AG04450 (cell line): ENCODE measurements around the gene EEF1A1. TPM values are rescaled to one million over a fixed set of nuclear protein-coding genes. Genes with fewer than 3 reads are reported as not detected.

Source experiments
- CTCF ChIA-PET: fragments of 300-600, 350-600 bp; formaldehyde crosslinking; extraction: SDS; loops from one replicate; lab custom pipeline; 2022; ENCODE audit warnings: antibody characterized with exemption, inconsistent platforms; lab: Charles Lee
- POLR2A ChIA-PET: fragments of 350-600 bp; formaldehyde crosslinking; extraction: SDS; loops from one replicate; lab custom pipeline; 2021; ENCODE audit warnings: antibody characterized with exemption, inconsistent platforms; lab: Yijun Ruan, JAX
- DNase-seq: peaks from one replicate; pipeline ENCODE4 v3.0.0-alpha.2; 2011; ENCODE audit warnings: low read depth, low spot score
- H3K27ac ChIP-seq: one replicate; pipeline ENCODE4 v1.5.1; 2012; ENCODE audit warnings: low read depth, low read length, control low read depth
- H3K27me3 ChIP-seq: one replicate; pipeline ENCODE4 v1.6.0; 2012; ENCODE audit warnings: low read length; ENCODE audit not compliant: control insufficient read depth, insufficient read depth
- H3K4me3 ChIP-seq: 2 replicates; pipeline ENCODE4 v1.5.1; 2011; ENCODE audit warnings: mild to moderate bottlenecking, low read depth, low read length, control low read depth
- H3K9me3 ChIP-seq: 2 replicates; pipeline ENCODE4 v1.5.1; 2012; ENCODE audit warnings: low read length; ENCODE audit not compliant: control insufficient read depth, insufficient read depth
- polyA plus RNA-seq: library from polyadenylated mRNA; depleted of rRNA; stranded (reverse); fragments of >200 nt; gene quantifications from 2 replicates; pipeline ENCODE4 v1.2.3, GENCODE V29; 2011
- TF ChIP-seq, protein P1 (sequence below): IDR thresholded peaks from 2 replicates; pipeline ENCODE4 v1.5.1; 2011; ENCODE audit warnings: low read depth, low read length, control low read depth, inconsistent platforms

EEF1A1 gene
- polyA plus RNA-seq, 1 experiment: 25,115 TPM

DNA sequence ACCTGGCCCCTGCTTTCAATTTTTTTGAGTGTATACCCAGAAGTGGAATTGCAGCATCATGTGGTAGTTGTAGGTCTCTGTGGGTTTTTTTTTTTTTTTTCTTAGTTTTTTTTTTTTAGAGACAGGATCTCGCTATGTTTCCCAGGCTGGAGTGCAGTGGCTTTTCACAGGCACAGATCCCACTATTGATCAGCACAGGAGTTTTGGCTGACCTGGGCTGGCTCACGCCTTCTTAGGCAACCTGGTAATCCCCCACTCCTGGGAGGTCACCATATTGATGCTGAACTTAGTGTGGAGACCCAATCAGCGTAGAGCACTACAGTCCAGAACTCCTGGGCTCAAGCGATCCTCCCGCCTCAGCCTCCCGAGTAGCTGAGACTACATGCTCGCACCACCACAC lies 33.4 kb downstream of the EEF1A1 start:
- no peaks in the 10 kb centered on the region for H3K9me3 ChIP-seq
- DNase-seq: no peak
- ChIA-PET POLR2A (no interaction called here), CTCF (no interaction called here)
- no peak overlapping the region for H3K27ac ChIP-seq
- no peak overlapping the region for H3K4me3 ChIP-seq
- H3K27me3 ChIP-seq: no peaks in the 10 kb centered on the region
- TF ChIP-seq, protein P1, sequence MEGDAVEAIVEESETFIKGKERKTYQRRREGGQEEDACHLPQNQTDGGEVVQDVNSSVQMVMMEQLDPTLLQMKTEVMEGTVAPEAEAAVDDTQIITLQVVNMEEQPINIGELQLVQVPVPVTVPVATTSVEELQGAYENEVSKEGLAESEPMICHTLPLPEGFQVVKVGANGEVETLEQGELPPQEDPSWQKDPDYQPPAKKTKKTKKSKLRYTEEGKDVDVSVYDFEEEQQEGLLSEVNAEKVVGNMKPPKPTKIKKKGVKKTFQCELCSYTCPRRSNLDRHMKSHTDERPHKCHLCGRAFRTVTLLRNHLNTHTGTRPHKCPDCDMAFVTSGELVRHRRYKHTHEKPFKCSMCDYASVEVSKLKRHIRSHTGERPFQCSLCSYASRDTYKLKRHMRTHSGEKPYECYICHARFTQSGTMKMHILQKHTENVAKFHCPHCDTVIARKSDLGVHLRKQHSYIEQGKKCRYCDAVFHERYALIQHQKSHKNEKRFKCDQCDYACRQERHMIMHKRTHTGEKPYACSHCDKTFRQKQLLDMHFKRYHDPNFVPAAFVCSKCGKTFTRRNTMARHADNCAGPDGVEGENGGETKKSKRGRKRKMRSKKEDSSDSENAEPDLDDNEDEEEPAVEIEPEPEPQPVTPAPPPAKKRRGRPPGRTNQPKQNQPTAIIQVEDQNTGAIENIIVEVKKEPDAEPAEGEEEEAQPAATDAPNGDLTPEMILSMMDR: no peak

GRCh38 chr6:73484438-73484837 lies 36.4 kb downstream of the EEF1A1 start:
- no peaks in the 10 kb centered on the region for H3K9me3 ChIP-seq
- H3K27me3 ChIP-seq: no peaks in the 10 kb centered on the region
- no peak overlapping the region for H3K4me3 ChIP-seq
- no peak overlapping the region for H3K27ac ChIP-seq
- TF ChIP-seq, protein P1: no peak
- POLR2A ChIA-PET: no interaction called here
- DNase-seq: no peak
- CTCF ChIA-PET: interaction anchor here (1.3 to 2.9 kb wide), 2 partner anchors 126 to 168 kb away, joined by 4 to 14 read pairs; no protein-coding TSS in a partner anchor

GRCh38 chr6:73481969-73482368 lies 38.9 kb downstream of the EEF1A1 start:
- H3K27ac ChIP-seq: no peak overlapping the region
- no peak for DNase-seq
- no peaks in the 10 kb centered on the region for H3K9me3 ChIP-seq
- H3K27me3 ChIP-seq: no peaks in the 10 kb centered on the region
- POLR2A ChIA-PET: no interaction called here
- H3K4me3 ChIP-seq: no peak overlapping the region
- TF ChIP-seq, protein P1: no peak
- CTCF ChIA-PET: interaction anchor here (0.6 kb wide), 1 partner anchor 262 kb away, joined by 3 read pairs; no protein-coding TSS in a partner anchor

DNA sequence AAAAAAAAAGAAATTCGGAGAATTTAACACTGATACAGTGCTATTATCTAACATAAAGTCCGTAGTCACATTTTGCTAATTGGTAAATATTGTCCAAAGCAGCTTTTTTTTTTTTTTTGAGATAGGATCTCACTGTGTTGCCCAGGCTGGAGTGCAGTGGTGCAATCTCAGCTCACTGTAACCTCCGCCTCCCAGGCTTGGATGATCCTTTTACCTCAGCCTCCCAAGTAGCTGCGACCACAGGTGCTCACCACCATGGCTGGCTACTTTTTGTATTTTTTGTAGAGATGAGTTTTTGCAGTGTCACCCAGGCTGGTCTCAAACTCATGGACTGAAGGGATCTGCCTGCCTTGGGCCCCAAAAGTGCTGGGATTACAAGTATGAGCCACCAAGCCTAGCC lies 43.4 kb downstream of the EEF1A1 start:
- DNase-seq: no peak
- no peak overlapping the region for H3K27ac ChIP-seq
- CTCF ChIA-PET: no interaction called here
- no peaks in the 10 kb centered on the region for H3K9me3 ChIP-seq
- H3K27me3 ChIP-seq: no peaks in the 10 kb centered on the region
- TF ChIP-seq, protein P1: no peak
- POLR2A ChIA-PET: interaction anchor here (0.7 kb wide), 1 partner anchor 129 kb away, joined by 3 read pairs; no protein-coding TSS in a partner anchor
- H3K4me3 ChIP-seq: no peak overlapping the region

DNA sequence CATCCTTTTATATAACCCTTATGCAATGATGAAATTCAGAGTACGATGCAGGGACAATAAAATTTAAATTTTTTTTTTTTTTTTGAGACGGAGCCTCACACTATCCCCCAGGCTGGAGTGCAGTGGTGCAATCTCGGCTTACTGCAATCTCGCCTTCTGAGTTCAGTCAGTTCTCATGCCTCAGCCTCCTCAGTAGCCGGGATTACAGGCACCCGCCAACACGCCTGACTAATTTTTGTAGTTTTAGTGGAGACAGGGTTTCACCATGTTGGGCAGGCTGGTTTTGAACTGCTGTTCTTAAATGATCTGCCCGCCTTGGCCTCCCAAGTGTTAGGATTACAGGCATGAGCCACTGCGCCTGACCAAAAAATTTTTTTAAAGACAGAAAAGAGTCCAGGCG lies 44.1 kb downstream of the EEF1A1 start:
- ChIA-PET POLR2A (interaction anchor here (0.7 kb wide), 1 partner anchor 129 kb away, joined by 3 read pairs; no protein-coding TSS in a partner anchor), CTCF (interaction anchor here (0.6 to 1.8 kb wide), 2 partner anchors 134 to 179 kb away, joined by 3 to 7 read pairs; no protein-coding TSS in a partner anchor)
- Histone ChIP-seq H3K27ac (no peak overlapping the region), H3K9me3 (no peaks in the 10 kb centered on the region), H3K4me3 (no peak overlapping the region), H3K27me3 (no peaks in the 10 kb centered on the region)
- TF ChIP-seq, protein P1: no peak
- DNase-seq: no peak
